PFSK-1 (cell line): ENCODE measurements around the gene LARP1.

Experiments used
- FOXP2 ChIP-seq: optimal IDR thresholded peaks from 2 replicates; pipeline ENCODE3; 2011; ENCODE audit warnings: borderline replicate concordance, control low read depth, inconsistent platforms; ENCODE audit not compliant: insufficient read depth; ENCODE audit errors: extremely low read length, extremely low read depth
- POLR2AphosphoS5 ChIP-seq: IDR thresholded peaks from 2 replicates; pipeline ENCODE4 v1.6.1; 2012; ENCODE audit warnings: low read depth, mild to moderate bottlenecking, control low read depth, low read length, moderate library complexity
- SIN3A ChIP-seq: IDR thresholded peaks from 2 replicates; pipeline ENCODE4 v1.6.1; 2012; ENCODE audit warnings: mild to moderate bottlenecking, low read length, moderate library complexity, borderline replicate concordance; ENCODE audit not compliant: insufficient read depth
- TF ChIP-seq, protein P1 (sequence below), 2 experiments: IDR thresholded peaks; 2 replicates each; pipeline versions ENCODE4 v1.6.1 to v1.8.0; 2011 to 2012; ENCODE audit warnings: low read depth in 2 of 2, low read length in 2 of 2, control low read depth in 1 of 2, inconsistent platforms in 1 of 2, mild to moderate bottlenecking in 1 of 2, moderate library complexity in 1 of 2; ENCODE audit not compliant: insufficient read depth in 1 of 2

DNA sequence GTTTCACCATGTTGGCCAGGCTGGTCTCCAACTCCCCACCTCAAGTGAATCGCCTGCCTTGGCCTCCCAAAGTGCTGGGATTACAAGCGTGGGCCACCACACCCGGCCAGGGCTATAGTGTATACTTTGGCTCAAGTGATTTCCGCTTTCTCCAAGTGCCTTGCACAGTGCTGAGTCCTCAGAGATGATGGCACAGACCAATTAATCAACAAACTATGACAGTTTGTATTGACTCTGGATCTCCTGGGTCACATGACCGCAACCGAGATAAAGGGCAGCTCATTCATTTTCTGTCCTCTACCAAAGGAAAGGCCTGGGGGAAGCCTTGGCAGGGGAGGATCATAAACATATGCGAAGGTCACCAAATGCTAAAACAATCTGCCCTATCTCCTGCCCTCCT is 11.4 kb upstream of the LARP1 start:
- TF ChIP-seq POLR2AphosphoS5 (no peak), SIN3A (no peak), FOXP2 (no peak)
- TF ChIP-seq, protein P1, sequence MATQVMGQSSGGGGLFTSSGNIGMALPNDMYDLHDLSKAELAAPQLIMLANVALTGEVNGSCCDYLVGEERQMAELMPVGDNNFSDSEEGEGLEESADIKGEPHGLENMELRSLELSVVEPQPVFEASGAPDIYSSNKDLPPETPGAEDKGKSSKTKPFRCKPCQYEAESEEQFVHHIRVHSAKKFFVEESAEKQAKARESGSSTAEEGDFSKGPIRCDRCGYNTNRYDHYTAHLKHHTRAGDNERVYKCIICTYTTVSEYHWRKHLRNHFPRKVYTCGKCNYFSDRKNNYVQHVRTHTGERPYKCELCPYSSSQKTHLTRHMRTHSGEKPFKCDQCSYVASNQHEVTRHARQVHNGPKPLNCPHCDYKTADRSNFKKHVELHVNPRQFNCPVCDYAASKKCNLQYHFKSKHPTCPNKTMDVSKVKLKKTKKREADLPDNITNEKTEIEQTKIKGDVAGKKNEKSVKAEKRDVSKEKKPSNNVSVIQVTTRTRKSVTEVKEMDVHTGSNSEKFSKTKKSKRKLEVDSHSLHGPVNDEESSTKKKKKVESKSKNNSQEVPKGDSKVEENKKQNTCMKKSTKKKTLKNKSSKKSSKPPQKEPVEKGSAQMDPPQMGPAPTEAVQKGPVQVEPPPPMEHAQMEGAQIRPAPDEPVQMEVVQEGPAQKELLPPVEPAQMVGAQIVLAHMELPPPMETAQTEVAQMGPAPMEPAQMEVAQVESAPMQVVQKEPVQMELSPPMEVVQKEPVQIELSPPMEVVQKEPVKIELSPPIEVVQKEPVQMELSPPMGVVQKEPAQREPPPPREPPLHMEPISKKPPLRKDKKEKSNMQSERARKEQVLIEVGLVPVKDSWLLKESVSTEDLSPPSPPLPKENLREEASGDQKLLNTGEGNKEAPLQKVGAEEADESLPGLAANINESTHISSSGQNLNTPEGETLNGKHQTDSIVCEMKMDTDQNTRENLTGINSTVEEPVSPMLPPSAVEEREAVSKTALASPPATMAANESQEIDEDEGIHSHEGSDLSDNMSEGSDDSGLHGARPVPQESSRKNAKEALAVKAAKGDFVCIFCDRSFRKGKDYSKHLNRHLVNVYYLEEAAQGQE (IDR thresholded peaks at IDR 0.05; ENCODE audit: insufficient read depth in 1 of 2, low read depth in 2 of 2, low read length in 2 of 2): no peak
